ENCODE data around the gene PCBP3. TPM values are rescaled to one million over a fixed set of nuclear protein-coding genes. Genes with fewer than 3 reads are reported as not detected.

The PCBP3 gene
- total and polyA plus RNA-seq, 2 of the 13 experiments (the other 11 are each of a cell fraction or from before 2014, with no cell fraction given) = not detected

DNA sequence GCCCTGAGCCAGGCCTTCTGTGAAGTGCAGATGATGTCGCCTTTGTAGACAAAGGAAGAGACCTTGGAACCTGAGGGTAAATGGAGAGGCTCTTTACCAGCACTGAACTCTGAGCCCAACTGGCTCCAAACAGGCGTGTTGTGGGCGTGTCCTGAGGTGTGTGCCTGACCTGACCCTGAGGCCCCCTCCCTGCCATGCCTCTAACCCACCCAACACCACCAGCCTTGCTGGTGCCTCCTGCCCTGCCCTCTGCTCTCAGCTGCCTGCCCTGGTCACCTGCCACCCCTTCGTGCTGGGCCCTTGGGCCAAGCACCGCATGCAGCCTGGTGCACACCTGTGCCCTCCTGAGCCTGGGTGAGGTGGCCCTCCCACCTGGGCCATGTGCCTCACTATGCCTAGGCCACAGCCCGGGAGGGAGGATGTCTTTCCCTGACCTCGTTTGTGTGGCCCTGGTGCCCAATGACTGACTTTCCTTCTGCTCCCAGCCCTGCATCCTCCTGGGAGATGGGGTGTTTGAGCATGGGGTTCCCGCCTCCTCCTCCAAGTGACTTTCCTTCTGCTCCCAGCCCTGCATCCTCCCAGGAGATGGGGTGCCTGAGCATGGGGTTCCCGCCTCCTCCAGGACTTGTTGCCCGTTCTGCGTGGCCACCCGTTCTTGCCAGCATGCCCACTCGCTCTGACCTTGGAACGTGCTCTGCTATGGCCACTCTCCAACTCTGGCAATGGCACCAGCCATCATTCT, 157.0 kb downstream of the PCBP3 start (continued):
- TF ChIP-seq, protein P1, sequence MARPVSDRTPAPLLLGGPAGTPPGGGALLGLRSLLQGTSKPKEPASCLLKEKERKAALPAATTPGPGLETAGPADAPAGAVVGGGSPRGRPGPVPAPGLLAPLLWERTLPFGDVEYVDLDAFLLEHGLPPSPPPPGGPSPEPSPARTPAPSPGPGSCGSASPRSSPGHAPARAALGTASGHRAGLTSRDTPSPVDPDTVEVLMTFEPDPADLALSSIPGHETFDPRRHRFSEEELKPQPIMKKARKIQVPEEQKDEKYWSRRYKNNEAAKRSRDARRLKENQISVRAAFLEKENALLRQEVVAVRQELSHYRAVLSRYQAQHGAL (CRISPR knock-in tag; IDR thresholded peaks at IDR 0.05; ENCODE audit: not compliant biosample characterization) = no peak
- no peak for TF ChIP-seq ZNF720 (CRISPR knock-in tag; IDR thresholded peaks at IDR 0.05)
- TF ChIP-seq ZNF678 (CRISPR knock-in tag; IDR thresholded peaks at IDR 0.05) = no peak
- TF ChIP-seq, protein P2, sequence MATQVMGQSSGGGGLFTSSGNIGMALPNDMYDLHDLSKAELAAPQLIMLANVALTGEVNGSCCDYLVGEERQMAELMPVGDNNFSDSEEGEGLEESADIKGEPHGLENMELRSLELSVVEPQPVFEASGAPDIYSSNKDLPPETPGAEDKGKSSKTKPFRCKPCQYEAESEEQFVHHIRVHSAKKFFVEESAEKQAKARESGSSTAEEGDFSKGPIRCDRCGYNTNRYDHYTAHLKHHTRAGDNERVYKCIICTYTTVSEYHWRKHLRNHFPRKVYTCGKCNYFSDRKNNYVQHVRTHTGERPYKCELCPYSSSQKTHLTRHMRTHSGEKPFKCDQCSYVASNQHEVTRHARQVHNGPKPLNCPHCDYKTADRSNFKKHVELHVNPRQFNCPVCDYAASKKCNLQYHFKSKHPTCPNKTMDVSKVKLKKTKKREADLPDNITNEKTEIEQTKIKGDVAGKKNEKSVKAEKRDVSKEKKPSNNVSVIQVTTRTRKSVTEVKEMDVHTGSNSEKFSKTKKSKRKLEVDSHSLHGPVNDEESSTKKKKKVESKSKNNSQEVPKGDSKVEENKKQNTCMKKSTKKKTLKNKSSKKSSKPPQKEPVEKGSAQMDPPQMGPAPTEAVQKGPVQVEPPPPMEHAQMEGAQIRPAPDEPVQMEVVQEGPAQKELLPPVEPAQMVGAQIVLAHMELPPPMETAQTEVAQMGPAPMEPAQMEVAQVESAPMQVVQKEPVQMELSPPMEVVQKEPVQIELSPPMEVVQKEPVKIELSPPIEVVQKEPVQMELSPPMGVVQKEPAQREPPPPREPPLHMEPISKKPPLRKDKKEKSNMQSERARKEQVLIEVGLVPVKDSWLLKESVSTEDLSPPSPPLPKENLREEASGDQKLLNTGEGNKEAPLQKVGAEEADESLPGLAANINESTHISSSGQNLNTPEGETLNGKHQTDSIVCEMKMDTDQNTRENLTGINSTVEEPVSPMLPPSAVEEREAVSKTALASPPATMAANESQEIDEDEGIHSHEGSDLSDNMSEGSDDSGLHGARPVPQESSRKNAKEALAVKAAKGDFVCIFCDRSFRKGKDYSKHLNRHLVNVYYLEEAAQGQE (IDR thresholded peaks at IDR 0.05; ENCODE audit: borderline replicate concordance in 1 of 2, low read depth in 1 of 2, low read length in 2 of 2) = no peak
- no peak for TF ChIP-seq MXD4 (CRISPR knock-in tag; IDR thresholded peaks at IDR 0.05)
- TF ChIP-seq, protein P3, sequence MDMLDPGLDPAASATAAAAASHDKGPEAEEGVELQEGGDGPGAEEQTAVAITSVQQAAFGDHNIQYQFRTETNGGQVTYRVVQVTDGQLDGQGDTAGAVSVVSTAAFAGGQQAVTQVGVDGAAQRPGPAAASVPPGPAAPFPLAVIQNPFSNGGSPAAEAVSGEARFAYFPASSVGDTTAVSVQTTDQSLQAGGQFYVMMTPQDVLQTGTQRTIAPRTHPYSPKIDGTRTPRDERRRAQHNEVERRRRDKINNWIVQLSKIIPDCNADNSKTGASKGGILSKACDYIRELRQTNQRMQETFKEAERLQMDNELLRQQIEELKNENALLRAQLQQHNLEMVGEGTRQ (IDR thresholded peaks at IDR 0.05; ENCODE audit: low read depth, low read length) = no peak
- TF ChIP-seq, protein P3 (CRISPR knock-in tag; IDR thresholded peaks at IDR 0.05; ENCODE audit: borderline replicate concordance) = no peak
- TF ChIP-seq MED8 (CRISPR knock-in tag; IDR thresholded peaks at IDR 0.05; ENCODE audit: insufficient replicate concordance) = no peak
- no peak for TF ChIP-seq CENPX (CRISPR knock-in tag; IDR thresholded peaks at IDR 0.05)
- TF ChIP-seq, protein P4, sequence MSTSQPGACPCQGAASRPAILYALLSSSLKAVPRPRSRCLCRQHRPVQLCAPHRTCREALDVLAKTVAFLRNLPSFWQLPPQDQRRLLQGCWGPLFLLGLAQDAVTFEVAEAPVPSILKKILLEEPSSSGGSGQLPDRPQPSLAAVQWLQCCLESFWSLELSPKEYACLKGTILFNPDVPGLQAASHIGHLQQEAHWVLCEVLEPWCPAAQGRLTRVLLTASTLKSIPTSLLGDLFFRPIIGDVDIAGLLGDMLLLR (CRISPR knock-in tag; IDR thresholded peaks at IDR 0.05) = no peak
- TF ChIP-seq NFE2L2 (IDR thresholded peaks at IDR 0.05; ENCODE audit: low read length) = no peak
- peak; percentile 32; the same call in 1 of the 2 replicates for TF ChIP-seq AKAP8 (CRISPR knock-in tag; IDR thresholded peaks at IDR 0.05)
- TF ChIP-seq YY1 (IDR thresholded peaks at IDR 0.05; ENCODE audit: insufficient read depth, insufficient replicate concordance, low read depth, low read length) = no peak
- no peak for TF ChIP-seq ZNF350 (CRISPR knock-in tag; IDR thresholded peaks at IDR 0.05; ENCODE audit: borderline replicate concordance, low read depth)
- TF ChIP-seq RAD21 (CRISPR knock-in tag; IDR thresholded peaks at IDR 0.05) = no peak
- no peak for TF ChIP-seq TCF7L2 (IDR thresholded peaks at IDR 0.05; ENCODE audit: low read depth, low read length)
- 0 out of 2 replicates have a peak, but pooled peaks have one; percentile 16 for TF ChIP-seq ZFY (CRISPR knock-in tag; IDR thresholded peaks at IDR 0.05)
- no peak for TF ChIP-seq ZIK1 (CRISPR knock-in tag; IDR thresholded peaks at IDR 0.05; ENCODE audit: borderline replicate concordance, low read depth)
- TF ChIP-seq ZFP62 (CRISPR knock-in tag; IDR thresholded peaks at IDR 0.05) = no peak
- TF ChIP-seq ZNF383 (CRISPR knock-in tag; IDR thresholded peaks at IDR 0.05; ENCODE audit: borderline replicate concordance) = no peak
- TF ChIP-seq NR2F6 (IDR thresholded peaks at IDR 0.05) = peak; percentile 23; the same call in 1 of the 2 replicates
- TF ChIP-seq NR2F6 (CRISPR knock-in tag; IDR thresholded peaks at IDR 0.05) = peak; percentile 34; the same call in 1 of the 2 replicates
- TF ChIP-seq PCBP1 (IDR thresholded peaks at IDR 0.05; ENCODE audit: borderline replicate concordance, low read depth, low read length) = no peak
- TF ChIP-seq HMG20B (CRISPR knock-in tag; conservative IDR thresholded peaks at IDR 0.05) = no peak

Data from HepG2 (cell line).